Astrocyte of the cerebellum (primary cell): ENCODE data around the gene ANXA6.

Experiments
- DNase-seq: peaks from one replicate; pipeline ENCODE4 v3.0.0-alpha.2; 2011; ENCODE audit warnings: low read depth
- H3K4me3 ChIP-seq: 2 replicates; pipeline ENCODE4 v1.5.1; 2011; ENCODE audit warnings: mild to moderate bottlenecking, low read depth, low read length, moderate library complexity
- in situ Hi-C: cut with HindIII; loops from 2 replicates; pipeline ENCODE4 v1.10.0; 2017; ENCODE audit warnings: low sequenced_read_pairs
- TF ChIP-seq, protein P1 (sequence below): IDR thresholded peaks from 2 replicates; pipeline ENCODE4 v1.5.1; 2012; ENCODE audit warnings: low read length, low read depth, moderate library complexity, mild to moderate bottlenecking; ENCODE audit errors: missing control alignments

The ANXA6 gene

DNA sequence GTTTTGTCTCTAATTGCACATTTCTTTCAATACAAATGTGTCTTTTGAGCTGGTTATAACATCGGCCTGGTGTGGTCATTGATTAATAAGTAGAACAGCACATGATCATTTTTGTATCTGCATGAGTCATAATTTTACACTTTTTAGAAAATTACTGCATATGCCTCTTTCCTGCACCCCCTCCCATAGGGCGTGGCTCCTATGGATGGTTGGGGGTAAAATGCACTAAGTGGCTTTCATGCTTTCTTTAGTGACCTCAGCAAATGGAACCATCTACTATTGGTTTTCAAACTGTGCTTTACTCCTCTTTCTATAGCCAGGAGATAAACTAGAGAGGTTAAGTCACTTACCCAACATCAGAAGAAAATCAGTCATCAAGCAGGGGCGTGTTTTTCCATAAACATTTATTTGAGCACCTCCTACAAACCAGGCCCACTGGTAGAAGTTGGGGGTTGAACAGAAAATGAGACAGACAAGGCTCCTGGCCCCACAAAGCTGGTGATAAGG is 3.8 kb downstream of the ANXA6 start:
- in situ Hi-C loops: no loop called here

DNA sequence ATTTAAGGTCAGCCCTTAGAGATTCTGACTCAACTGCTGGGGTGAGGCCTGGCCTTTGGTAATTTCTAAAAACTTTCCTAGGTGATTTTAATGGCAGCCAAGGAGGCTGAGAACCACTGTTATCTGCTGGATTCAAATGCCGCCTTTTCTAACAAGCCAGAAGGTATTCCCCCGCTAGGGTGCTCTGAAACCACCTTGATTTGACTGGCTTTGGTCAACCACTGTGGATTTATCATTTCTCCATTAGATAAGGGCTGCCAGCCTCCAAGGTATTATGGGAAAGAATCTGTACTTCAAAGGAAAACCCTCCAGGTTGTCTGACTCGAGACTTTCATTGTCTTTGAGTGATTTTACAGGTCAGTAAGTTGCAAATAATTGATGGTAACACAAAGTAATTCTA is 4.3 kb downstream of the ANXA6 start:
- no peak overlapping the region for H3K4me3 ChIP-seq
- no peak for DNase-seq
- TF ChIP-seq, protein P1, sequence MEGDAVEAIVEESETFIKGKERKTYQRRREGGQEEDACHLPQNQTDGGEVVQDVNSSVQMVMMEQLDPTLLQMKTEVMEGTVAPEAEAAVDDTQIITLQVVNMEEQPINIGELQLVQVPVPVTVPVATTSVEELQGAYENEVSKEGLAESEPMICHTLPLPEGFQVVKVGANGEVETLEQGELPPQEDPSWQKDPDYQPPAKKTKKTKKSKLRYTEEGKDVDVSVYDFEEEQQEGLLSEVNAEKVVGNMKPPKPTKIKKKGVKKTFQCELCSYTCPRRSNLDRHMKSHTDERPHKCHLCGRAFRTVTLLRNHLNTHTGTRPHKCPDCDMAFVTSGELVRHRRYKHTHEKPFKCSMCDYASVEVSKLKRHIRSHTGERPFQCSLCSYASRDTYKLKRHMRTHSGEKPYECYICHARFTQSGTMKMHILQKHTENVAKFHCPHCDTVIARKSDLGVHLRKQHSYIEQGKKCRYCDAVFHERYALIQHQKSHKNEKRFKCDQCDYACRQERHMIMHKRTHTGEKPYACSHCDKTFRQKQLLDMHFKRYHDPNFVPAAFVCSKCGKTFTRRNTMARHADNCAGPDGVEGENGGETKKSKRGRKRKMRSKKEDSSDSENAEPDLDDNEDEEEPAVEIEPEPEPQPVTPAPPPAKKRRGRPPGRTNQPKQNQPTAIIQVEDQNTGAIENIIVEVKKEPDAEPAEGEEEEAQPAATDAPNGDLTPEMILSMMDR: no peak
- in situ Hi-C loops: no loop called here

More for the DNA sequence above, 3.8 kb downstream of the ANXA6 start:
- no peak for DNase-seq
- H3K4me3 ChIP-seq: no peak overlapping the region
- TF ChIP-seq, protein P1: no peak

DNA sequence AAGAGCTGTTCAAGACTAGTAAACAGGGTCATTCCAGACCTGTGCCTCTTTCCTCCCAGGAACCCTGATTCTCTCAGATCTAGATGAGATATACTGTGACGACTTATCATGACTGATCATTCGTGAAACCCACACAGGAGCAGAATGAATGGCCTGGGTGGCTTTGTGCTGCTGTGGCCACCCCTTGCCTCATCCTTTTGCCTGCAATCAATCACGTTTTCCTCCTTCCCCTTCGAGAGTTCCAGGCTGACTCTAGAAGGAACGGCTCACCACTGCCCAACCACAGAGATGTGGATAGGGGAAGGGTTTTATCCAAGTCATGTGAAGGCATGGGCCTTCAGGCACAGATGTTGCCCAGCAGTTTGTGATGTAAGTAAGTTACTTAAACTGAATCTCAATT is 5.8 kb downstream of the ANXA6 start:
- TF ChIP-seq, protein P1: no peak
- in situ Hi-C loops: no loop called here
- no peak for DNase-seq
- H3K4me3 ChIP-seq: no peak overlapping the region

DNA sequence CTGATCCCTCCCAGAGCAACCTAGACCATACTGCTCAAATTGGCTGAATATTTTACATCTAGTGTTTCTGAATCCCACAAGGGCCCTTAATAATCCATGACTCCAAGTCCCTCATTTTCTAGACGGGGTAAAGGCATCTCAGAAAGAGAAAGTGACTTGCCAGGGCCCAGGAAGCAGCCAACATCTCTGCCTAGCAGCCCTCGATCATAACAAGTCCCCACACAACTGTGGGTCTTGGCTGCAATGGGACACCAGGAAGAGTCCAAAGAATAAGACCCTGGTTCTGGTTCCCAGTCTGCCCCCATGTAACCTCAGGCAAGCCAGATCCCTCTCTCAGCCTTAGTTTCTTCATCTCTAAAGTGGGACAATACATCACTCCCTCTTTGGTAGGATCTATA is 6.3 kb downstream of the ANXA6 start:
- DNase-seq: no peak
- TF ChIP-seq, protein P1: no peak
- no peak overlapping the region for H3K4me3 ChIP-seq
- in situ Hi-C loops: no loop called here

DNA sequence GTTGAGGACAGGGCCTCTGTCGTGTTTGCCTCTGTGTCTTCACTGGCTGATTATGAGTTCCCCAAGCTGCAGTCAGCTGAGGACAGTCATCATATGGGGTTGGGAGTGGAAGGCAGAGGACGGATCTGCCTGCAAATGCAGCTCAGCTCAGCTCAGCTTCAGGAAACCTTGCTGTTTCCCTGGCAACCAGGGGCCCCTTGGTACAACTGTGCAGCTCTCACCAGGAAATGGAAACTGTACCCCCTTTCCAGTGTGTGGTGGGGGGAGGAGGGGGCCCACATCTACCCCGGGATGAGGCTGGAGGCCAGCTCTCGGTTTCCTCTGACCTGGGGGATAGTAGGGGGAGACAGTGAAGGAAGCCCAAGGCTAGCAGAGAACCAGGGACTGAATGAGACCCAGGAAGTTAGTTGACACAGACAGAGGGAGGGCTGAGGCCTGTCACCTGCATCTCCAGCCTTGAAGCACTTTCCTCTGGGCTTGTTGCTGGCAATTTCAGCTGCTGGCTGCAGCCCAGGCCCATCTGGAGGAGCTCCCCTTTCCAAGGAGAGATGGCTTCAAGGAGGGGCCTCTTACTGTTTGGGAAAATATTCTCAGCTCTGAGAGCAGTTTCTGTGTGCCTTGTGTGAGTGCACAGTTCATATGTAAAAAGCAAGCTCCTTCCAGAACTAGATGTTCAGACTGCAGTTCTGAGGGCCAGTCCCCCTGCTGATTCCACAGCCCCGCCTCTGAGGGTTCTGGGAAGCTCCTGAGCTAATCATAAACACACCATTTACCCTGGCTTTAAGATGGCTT is 6.9 kb downstream of the ANXA6 start:
- H3K4me3 ChIP-seq: no peak overlapping the region
- in situ Hi-C loops: no loop called here
- TF ChIP-seq, protein P1: no peak
- peak; percentile 27 for DNase-seq

DNA sequence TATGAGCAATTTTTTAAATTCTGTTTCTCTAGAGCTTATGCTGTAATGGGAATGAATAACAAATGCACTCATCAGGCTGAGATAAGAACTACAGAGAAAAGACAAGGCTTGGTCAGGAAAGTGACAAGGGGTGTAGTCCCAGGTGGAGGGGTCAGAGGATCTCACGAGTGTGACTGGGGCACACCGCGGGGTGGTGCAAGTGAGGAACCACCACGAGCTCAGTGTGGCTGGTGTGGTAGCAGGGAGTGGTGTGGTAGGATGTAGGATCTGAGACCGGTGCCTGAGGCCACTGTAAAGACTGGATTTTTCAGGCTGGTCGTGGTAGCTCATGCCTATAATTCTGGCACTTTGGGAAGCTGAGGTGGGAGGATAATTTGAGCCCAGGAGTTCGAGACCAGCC is 9.0 kb downstream of the ANXA6 start:
- H3K4me3 ChIP-seq: no peak overlapping the region
- TF ChIP-seq, protein P1: no peak
- in situ Hi-C loops: no loop called here
- no peak for DNase-seq
